Mucosa of descending colon (tissue), 3 donors: ENCODE data around the gene EIF2S2. TPM values are rescaled to one million over a fixed set of nuclear protein-coding genes. Genes with fewer than 3 reads are reported as not detected.

Experiments used
- ATAC-seq: fragments of 200-7000 bp; cut with Tn5 transposase; one replicate; pipeline ENCODE4 v1.9.1; 2020; ENCODE audit warnings: mild to moderate bottlenecking, moderate library complexity
- DNase-seq, 3 donors: peaks; one replicate each; pipeline ENCODE4 v3.0.0-alpha.2; 2020
- H3K36me3 ChIP-seq: fragments of 200-600 bp; one replicate; pipeline ENCODE4 v1.8.0; 2021; ENCODE audit warnings: low read depth, mild to moderate bottlenecking
- H3K4me1 ChIP-seq: fragments of 200-600 bp; one replicate; pipeline ENCODE4 v1.8.0; 2021; ENCODE audit warnings: low read depth, mild to moderate bottlenecking
- H3K4me3 ChIP-seq: fragments of 200-600 bp; one replicate; pipeline ENCODE4 v1.8.0; 2021; ENCODE audit warnings: mild to moderate bottlenecking
- H3K9me3 ChIP-seq: fragments of 200-600 bp; one replicate; pipeline ENCODE4 v1.8.0; 2021; ENCODE audit warnings: mild to moderate bottlenecking
- CTCF ChIP-seq: fragments of 200-600 bp; IDR thresholded peaks from one replicate; pipeline ENCODE4 v1.8.0; 2022; ENCODE audit warnings: antibody characterized with exemption, mild to moderate bottlenecking
- intact Hi-C, 2 donors: fragments of 100-400 bp; cut with DNase I in 1 of 2; cut with micrococcal nuclease in 1 of 2; formaldehyde crosslinking; loops; one replicate each; pipeline versions ENCODE4 v1.11.0 to v1.11.1; 2022; cut with DNase I, micrococcal nuclease
- total RNA-seq, 3 donors: library from RNA; stranded (reverse); fragmentation: NEBNext Ultra II Directional in 2 of 3; extraction: Animal tissue kit (Norgen Biotek cat#: 25700) in 2 of 3; gene quantifications; one replicate each; pipeline versions ENCODE4 v1.2.1 to v1.2.4, GENCODE V29; 2021 to 2023
- donor health status: DM: no; HTN: no; CAD: no; lungs with moderate emphysema.
- donor health status: DM: no; HTN: no; CAD: no.
- donor health status: DM: no; HTN: yes; CAD: no.

Gene EIF2S2
- total RNA-seq, 3 donors from 2014 or later = 26.5 to 51.7 (median 41.0) TPM

DNA sequence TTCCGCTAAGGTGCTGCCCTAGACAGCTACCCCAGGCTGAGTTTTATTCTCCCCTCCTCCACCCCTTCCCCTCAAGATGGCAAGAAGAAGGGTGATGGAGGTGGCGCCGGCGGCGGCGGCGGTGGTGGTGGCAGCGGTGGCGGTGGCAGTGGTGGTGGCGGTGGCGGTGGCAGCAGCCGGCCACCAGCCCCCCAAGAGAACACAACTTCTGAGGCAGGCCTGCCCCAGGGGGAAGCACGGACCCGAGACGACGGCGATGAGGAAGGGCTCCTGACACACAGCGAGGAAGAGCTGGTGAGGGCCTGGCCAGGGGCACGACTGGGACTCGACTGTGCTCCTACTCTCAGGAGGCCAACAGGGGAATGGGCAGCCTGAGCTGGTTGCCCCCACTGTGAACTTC, 35.1 kb downstream of the EIF2S2 start:
- H3K4me3 ChIP-seq = no peak overlapping the region
- ATAC-seq (no peak), DNase-seq (no peak)
- intact Hi-C loops = loop anchor here in 1 of 2 donors (10.0 kb wide), 1 partner anchor 212 kb away; no protein-coding TSS in a partner anchor
- no peak for TF ChIP-seq CTCF
- H3K36me3 ChIP-seq = no peaks in the 10 kb centered on the region
- no peaks in the 10 kb centered on the region for H3K9me3 ChIP-seq
- H3K4me1 ChIP-seq = no peaks in the 10 kb centered on the region

DNA sequence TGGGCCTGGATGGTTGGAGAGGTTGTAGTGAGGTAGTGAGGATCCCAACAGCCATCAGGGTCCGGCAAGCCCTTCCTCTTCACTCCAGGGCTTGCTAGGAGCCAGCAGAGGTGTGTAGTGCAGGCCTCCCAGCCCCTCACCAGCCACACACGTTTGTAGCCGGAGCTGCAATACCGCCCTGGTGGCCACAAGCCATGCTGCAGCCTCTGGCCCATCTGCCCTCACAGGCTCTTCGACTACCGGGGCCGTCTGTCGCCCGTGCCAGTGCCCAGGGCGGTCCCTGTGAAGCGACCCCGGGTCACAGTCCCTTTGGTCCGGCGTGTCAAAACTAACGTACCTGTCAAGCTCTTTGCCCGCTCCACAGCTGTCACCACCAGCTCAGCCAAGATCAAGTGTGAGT, 36.4 kb downstream of the EIF2S2 start:
- ATAC-seq = no peak
- H3K4me1 ChIP-seq = no peaks in the 10 kb centered on the region
- DNase-seq = no peak
- no peaks in the 10 kb centered on the region for H3K36me3 ChIP-seq
- intact Hi-C loops = loop anchor here in 1 of 2 donors (10.0 kb wide), 1 partner anchor 211 kb away; no protein-coding TSS in a partner anchor
- no peaks in the 10 kb centered on the region for H3K9me3 ChIP-seq
- no peak overlapping the region for H3K4me3 ChIP-seq
- no peak for TF ChIP-seq CTCF

DNA sequence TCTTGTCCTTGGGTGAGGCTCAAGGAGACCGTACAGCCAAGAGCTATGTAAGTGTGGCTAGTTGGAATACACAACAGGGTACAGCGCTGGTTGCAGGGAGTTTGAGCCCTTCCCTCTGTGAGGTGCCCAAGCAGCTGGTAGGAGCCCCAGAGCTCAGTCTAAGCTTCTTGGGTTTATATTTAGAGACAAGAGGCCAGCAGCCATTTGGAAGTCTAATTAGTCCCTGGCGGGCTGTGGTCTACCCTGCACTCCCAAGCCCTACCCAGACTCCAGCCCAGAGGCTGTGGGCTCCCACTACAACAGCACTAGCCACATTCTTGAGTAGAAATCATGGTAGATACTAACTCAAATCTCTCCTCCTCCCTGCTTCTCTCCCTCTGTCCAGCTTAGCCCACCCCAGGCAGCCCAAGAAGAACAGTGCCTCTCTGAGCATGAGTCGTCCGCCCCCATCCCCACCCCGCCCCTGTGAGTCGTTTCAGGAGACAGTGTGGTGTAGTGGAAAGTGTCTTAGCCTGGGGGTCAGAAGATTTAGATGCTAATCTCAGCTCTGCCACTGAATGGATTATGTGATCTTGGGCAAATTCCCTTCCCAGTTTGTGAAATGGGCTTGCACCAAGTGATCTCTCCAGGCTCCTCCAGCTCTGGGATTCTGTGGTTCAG, 37.8 kb downstream of the EIF2S2 start:
- intact Hi-C loops = loop anchor here in 1 of 2 donors (10.0 kb wide), 1 partner anchor 209 kb away; no protein-coding TSS in a partner anchor
- no peak for ATAC-seq
- DNase-seq = no peak
- no peaks in the 10 kb centered on the region for H3K9me3 ChIP-seq
- H3K4me1 ChIP-seq = peaks cover 4% of the 10 kb centered on the region
- no peak overlapping the region for H3K4me3 ChIP-seq
- no peaks in the 10 kb centered on the region for H3K36me3 ChIP-seq
- no peak for TF ChIP-seq CTCF

DNA sequence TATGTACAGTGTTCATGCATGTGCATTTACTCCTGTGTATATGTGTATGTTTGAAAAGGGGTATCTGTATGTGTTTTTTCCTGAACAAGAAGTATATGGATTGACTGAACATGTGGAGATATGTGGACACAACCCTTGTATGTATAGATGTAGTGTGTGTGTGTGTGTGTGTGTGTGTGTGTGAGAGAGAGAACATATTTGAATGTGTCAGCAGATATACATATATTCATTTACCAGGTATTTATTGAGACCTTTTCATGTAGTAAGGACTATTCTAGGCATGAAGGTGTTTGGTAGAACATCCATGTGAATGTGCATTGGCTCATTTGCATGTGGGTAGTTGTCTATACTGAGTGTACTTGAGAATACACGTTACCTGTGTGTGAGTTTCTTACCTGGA, 39.3 kb downstream of the EIF2S2 start:
- TF ChIP-seq CTCF = no peak
- no peak for DNase-seq
- Histone ChIP-seq H3K4me1 (peaks cover 14% of the 10 kb centered on the region), H3K9me3 (no peaks in the 10 kb centered on the region), H3K36me3 (no peaks in the 10 kb centered on the region), H3K4me3 (no peak overlapping the region)
- intact Hi-C loops = loop anchor here in 1 of 2 donors (10.0 kb wide), 1 partner anchor 208 kb away; no protein-coding TSS in a partner anchor
- ATAC-seq = no peak

- Histone ChIP-seq H3K4me3 (no peak overlapping the region), H3K36me3 (no peaks in the 10 kb centered on the region), H3K4me1 (peaks cover 17% of the 10 kb centered on the region), H3K9me3 (no peaks in the 10 kb centered on the region)
- intact Hi-C loops = loop anchor here in 1 of 2 donors (10.0 kb wide), 1 partner anchor 207 kb away; no protein-coding TSS in a partner anchor
- ATAC-seq (no peak), DNase-seq (no peak)
- TF ChIP-seq CTCF = no peak
Observed at GRCh38 chr20:34072076-34072475, 40.0 kb downstream of the EIF2S2 start.
